ENCODE data around the gene GTF2H1.

- TF ChIP-seq CTCF (IDR thresholded peaks at IDR 0.05) (no peak), EP300 (IDR thresholded peaks at IDR 0.05) (no peak), POLR2A (IDR thresholded peaks at IDR 0.05) (no peak)
Measured at GRCh38 chr11:18416459-18416858, 94.1 kb downstream of the GTF2H1 start.
